GM18907 (cell line): ENCODE measurements around the gene PTPRZ1.

Experiments used
- ATAC-seq: cut with Tn5 transposase; IDR thresholded peaks from one replicate; pipeline ENCODE4 v1.9.1; 2021; ENCODE audit warnings: mild to moderate bottlenecking, moderate library complexity; ENCODE audit not compliant: unreplicated experiment

Gene PTPRZ1

DNA sequence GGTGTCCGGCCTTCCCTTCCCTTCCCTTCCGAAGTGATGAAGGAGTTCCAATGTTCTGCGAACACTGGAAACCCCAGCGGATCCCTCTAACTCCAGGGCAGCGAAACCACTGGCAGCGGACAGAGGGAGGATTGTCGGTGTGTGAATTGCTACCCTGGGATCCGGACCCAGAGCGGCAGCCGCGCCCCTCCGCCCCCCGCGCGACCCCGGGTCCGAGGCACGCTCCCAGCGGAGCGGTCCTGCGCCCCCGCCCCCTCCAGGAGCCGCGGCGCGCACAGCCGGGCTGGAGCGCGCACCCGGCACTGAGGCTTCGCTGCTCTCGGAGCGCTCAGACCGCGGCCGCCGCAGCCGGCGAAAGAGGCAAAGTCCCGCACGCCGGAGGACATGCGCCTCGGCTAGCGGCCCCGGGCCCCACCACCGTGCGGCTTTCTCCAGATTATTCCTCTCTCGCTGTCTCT lies at the start of gene PTPRZ1:
Gene PTPRZ1 (plus strand): TSS at position 331 of the 458 bp plus-strand sequence. CDS start 339 bp downstream, outside the sequence.
- no peak for ATAC-seq

- ATAC-seq = no peak
These were observed 48.7 kb upstream of the PTPRZ1 start for GRCh38 chr7:121824276-121824675.

- ATAC-seq = no peak
These were observed 41.6 kb upstream of the PTPRZ1 start for GRCh38 chr7:121831351-121831750.

DNA sequence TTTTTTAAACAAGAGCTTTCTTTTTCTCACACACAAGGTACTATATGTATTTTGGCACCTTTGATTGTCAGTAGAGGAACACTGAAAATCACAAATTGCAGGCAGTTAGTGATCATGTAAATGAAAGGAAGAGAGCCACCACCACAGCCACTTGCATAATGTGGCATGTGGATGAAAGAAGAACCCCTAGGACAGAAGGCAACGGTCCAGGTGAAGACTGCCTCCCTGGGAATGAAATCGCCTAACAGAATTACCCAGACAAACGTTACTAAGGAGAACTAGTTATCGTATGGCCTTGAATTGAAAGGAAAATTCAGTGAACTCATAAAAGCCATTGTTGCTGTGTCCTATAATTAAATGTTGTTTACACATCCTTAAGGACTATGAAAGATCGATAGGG lies 41.2 kb upstream of the PTPRZ1 start:
- ATAC-seq = no peak

- no peak for ATAC-seq
These were observed 40.6 kb upstream of the PTPRZ1 start for GRCh38 chr7:121832347-121832746.

DNA sequence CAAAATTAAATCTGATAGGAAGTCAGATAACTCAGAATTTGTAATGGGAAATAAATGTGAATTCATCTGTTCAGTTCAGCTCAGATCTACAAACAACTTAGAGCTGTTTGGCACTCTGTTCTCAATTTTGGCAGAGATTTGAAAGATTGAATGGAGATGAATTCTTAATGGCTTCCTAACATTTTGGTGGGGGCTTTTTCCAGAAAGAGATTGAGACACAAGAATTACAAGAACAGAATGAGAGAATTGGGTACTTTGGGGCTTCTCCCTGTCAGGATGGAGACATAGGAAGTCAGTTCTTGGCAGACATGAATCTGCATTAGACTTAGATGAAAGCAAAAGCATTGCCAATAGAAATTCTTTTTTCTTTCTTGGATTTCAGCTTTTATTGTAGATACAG lies 39.0 kb upstream of the PTPRZ1 start:
- no peak for ATAC-seq

DNA sequence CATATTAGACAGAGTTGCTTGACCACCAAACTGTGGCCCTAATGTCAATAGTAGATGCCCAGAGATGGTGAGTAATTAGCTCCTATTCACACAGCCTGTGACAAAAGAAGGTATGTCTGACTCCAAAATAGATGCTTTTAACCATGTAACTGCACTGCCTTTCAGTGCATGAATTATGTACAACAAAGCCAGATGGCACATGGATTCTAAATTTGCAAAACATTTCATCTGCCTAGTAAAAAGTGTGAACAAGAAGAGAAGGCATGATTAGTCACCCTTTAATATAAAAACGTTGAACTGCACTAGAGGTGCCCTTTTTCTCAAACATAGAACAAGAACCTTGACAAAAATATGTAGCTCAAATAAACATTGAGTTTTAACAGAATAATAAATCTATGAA lies 35.5 kb upstream of the PTPRZ1 start:
- ATAC-seq = no peak

DNA sequence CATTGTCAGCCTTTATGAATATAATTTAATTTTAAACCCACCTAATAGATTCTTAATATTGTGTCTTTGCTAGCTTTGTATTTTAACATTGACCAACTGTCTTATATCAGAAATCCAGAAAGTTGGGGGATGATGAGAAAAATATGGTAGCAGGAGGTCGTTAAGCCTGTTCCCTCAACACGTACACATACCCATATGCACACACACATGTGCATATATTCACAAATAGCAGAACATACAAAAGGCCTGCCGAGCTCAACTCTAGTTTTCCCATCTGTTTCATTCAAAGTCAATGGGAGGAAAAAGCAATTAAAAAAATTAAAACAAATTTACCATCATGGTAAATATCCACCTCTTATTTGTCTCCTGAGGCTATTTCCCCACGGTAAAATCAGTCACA lies 25.9 kb upstream of the PTPRZ1 start:
- ATAC-seq = no peak

DNA sequence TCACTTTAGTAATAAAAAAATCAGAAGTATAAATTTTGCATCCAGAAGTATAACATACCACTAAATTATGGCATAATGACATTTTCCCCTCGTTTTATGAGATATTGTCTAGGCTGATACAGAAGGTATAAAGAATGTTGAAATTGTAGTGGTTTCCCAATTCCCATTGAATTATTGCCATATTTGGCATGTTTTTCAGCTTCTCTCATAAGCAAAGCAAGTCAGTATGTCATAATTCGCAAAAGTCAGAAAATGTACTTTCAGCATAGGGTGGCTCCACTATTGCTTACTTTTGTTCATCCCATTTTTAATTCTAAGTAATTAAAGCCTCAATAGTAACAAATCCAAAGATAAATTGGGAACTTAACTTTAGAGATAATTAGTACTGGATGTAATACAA lies 19.7 kb upstream of the PTPRZ1 start:
- no peak for ATAC-seq

GRCh38 chr7:121860953-121861352 lies 12.0 kb upstream of the PTPRZ1 start:
- ATAC-seq = no peak

GRCh38 chr7:121862591-121862990 lies 10.4 kb upstream of the PTPRZ1 start:
- no peak for ATAC-seq

DNA sequence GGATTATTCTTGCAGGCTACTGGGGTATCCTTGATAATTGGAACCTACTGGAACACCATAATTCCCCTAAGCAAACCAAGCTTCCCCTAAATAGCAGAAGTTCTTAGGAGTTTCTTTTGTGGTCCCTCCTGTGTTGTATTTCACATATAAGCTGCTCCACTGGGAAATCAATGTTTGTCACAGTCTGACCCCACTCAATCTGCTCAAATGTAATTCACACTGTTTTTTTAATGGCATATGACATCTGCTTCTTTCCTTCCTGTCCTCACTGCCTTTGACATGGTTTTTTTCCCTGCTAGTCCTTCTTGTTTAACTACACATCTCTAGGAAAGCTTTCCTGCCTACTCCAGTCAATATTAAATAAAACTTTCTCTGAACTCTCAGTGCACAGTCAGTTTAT lies 1.8 kb upstream of the PTPRZ1 start:
- no peak for ATAC-seq

GRCh38 chr7:121873289-121874194 lies 581 bp downstream of the PTPRZ1 start:
- ATAC-seq = no peak

DNA sequence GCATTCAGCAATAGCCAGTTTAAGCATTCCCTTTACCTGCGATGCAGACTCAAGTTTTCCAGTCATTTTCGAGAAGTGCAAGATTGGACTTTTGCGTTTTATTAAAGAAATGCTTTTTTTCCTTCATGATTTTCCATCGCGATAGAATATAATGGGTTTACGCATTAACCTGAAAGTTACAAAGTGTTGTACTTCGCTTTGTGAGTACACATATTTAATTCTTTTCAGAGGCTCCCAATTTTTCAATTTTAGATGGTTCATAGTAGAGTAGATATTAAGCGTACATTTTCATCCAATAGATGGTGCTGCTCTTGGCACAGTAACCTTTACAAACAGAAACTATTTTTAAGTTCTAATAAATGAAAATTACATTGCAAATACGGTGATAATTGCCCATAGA lies 1.3 kb downstream of the PTPRZ1 start:
- ATAC-seq = no peak

DNA sequence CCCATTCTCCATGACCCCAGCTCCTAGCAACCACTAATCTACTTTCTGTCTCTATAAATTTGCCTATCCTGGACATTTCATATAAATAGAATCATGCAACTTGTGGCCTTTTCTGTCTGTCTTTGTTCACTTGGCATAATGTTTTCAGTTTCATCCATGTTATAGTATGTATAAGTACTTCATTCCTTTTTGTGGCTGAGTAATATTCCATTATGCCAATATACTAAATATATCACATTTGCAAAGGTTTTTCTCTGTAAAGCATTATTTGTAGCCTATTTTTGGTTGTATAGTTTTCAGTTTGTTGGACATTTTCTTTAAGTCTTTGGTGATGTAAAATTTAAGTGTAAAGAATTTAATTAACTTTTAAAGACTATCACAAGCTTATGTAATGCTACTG lies 2.2 kb downstream of the PTPRZ1 start:
- ATAC-seq = no peak

- no peak for ATAC-seq
These were observed 3.9 kb downstream of the PTPRZ1 start for GRCh38 chr7:121876656-121877500.

DNA sequence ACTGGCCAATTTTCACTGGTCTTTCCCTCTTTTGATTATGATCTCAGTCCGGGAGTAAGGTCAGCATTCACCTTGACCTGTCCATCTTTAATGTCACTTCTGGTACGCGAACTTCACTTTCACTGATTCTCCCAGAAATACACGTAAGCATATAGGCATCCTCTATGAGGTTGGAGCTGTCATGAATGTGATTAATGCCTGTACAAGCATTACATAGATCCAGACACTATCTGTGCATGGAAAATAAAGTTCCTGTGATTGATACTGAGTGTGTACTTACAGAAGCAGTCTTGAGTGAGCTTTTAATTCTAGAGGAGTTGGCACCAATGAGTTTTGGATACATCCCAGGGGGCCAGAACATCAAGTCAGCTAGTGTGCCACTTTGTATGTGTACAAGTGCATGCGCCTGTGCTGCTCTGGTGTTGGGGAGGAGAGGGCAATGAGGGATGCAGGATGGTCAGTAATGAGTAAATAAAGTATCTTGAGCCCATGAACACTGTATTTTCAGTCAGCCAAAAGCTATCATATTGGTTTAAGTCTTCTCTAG lies 6.0 kb downstream of the PTPRZ1 start:
- ATAC-seq = no peak

DNA sequence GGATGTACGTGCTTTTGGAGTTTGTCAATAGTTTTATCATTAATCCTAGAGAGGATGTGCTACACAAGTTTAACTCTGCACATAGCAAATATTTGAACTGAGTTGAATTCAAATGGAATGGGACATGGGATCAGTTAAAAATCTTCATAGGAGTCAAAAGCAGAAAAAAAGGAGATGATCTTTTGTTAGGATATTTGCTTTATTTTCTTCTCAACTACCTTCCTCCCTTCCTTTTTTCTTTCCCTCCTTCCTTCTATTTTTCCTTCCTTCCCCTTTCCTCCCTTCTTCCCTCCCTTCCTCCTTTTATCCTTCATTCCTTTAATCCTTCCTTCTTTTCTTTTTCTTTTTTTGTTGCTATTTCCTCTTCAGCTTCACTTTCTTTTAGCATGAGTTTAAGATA lies 6.6 kb downstream of the PTPRZ1 start:
- no peak for ATAC-seq

GRCh38 chr7:121882731-121883130 lies 9.8 kb downstream of the PTPRZ1 start:
- no peak for ATAC-seq

DNA sequence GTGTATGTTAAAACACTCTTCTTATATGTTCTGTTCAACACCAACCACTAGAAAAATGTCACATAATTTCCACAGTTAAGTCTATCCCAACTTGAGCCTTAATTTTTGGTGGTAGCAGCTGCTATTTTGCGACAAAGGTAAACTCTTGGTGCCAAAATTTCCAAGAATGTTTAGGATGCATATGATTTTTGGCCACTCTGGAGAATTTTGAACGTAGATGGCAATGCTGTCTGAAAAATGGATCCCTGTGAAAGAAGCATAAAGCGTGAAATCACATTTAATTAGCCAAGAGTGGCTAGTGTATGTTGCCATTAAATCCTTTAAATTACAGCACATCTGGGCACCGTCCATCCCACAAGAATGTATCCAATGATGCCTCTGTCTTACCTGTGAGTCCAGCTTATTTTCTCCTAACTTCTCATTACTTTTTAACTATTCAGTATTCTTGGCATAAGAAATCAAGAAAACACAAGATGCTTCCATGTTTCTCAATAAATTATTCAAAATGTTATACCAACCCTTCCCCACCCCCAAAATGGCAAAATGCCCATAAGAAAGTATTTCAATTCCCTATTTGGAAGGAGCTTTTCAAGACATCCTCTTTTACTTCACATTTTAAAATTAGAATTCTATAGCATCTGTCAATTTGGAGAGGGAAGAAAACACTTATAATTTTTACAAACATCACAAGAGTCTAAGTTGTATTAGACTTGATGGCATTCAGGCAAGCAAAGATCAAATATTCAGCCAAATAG lies 12.4 kb downstream of the PTPRZ1 start:
- no peak for ATAC-seq

DNA sequence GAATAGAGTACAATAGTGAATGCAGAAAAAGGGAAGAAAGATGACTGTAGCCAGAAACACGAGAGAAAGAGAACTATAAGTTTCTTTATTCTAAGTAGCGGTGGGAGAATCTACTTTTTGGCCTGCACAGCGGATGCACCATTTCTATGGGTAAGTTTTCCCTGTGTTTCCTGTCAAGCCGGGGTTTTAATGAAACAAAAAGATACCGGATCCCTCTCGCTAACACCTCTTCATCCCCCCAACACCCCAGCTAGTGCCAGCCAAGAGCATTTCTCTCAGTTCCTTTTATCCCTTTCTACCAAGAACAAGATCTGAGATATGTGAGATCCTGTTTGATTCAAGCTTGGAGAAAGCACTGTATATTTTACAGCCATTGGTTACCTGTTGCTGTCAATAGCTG lies 14.7 kb downstream of the PTPRZ1 start:
- no peak for ATAC-seq
